Gastroesophageal sphincter (tissue), 4 donors: Measurements from ENCODE around the gene FAM13C. TPM values are rescaled to one million over a fixed set of nuclear protein-coding genes. Genes with fewer than 3 reads are reported as not detected.
"Not testable (repeated sequence)": the region's sequence is repeated elsewhere in the genome, so short reads cannot be mapped to it uniquely, and the experiment has no call there.

ENCODE experiments used
- ATAC-seq: fragments of 150-250 bp; one replicate; pipeline ENCODE4 v1.9.1; 2016; ENCODE audit warnings: mild to moderate bottlenecking, moderate library complexity
- H3K27ac ChIP-seq, 4 donors: fragments of 200-600 bp; sonication (generic) in 3 of 4; 1 replicate in 3 of 4; 2 replicates in 1 of 4; pipeline ENCODE4 v1.5.1; 2016 to 2019
- H3K27me3 ChIP-seq: fragments of 200-600 bp; sonication (generic); one replicate; pipeline ENCODE4 v1.5.1; 2019
- H3K36me3 ChIP-seq, 2 donors: fragments of 200-600 bp; sonication (generic); one replicate each; pipeline ENCODE4 v1.5.1; 2019; ENCODE audit warnings: control low read depth in 1 of 2
- H3K4me1 ChIP-seq, 3 donors: fragments of 200-600 bp; sonication (generic); 1 replicate in 2 of 3; 2 replicates in 1 of 3; pipeline ENCODE4 v1.5.1; 2016 to 2019; ENCODE audit warnings: control low read depth in 2 of 3
- H3K4me3 ChIP-seq, 2 donors: fragments of 200-600 bp; sonication (generic); one replicate each; pipeline ENCODE4 v1.5.1; 2019; ENCODE audit warnings: mild to moderate bottlenecking in 1 of 2, moderate library complexity in 1 of 2
- H3K9me3 ChIP-seq, 3 donors: fragments of 200-600 bp; sonication (generic); one replicate each; pipeline ENCODE4 v1.5.1; 2017 to 2019; ENCODE audit warnings: control low read depth in 2 of 3
- CTCF ChIP-seq, 4 experiments: fragments of 200-600 bp in 2 of 4; fragments of 450-650 bp in 2 of 4; sonication (generic) in 1 of 4; IDR thresholded peaks; one replicate each; pipeline ENCODE4 v1.5.1; 2017 to 2019; ENCODE audit warnings: antibody characterized with exemption in 4 of 4, mild to moderate bottlenecking in 2 of 4, moderate library complexity in 2 of 4
- EP300 ChIP-seq: sonication (generic); formaldehyde crosslinking; IDR thresholded peaks from one replicate; pipeline ENCODE4 v1.6.1; 2017; ENCODE audit warnings: antibody characterized with exemption, mild to moderate bottlenecking
- POLR2A ChIP-seq, 2 donors: fragments of 450-650 bp; IDR thresholded peaks; one replicate each; pipeline ENCODE4 v1.6.1; 2017; ENCODE audit warnings: antibody characterized with exemption in 2 of 2, mild to moderate bottlenecking in 2 of 2, moderate library complexity in 1 of 2
- POLR2AphosphoS5 ChIP-seq: sonication (generic); formaldehyde crosslinking; IDR thresholded peaks from one replicate; pipeline ENCODE4 v1.6.1; 2017; ENCODE audit warnings: antibody characterized with exemption
- WGBS, 2 donors: methylation state at CpG; one replicate each; pipeline ENCODE4 v1.1.5; 2018; ENCODE audit warnings: low coverage in 1 of 2; 5-methylcytosine and 5-hydroxymethylcytosine counted together
- total RNA-seq, 4 donors: library from RNA; depleted of rRNA; stranded (reverse); fragments of >200 nt; gene quantifications; one replicate each; pipeline ENCODE4 v1.1.0, GENCODE V29; 2016

FAM13C gene
- 10 to 100 TPM; 26.9 to 79.9 (median 45.5) TPM for total RNA-seq

GRCh38 chr10:59362144-59362958 is at the start of gene FAM13C:
FAM13C (minus strand) TSS chr10:59362549; CDS start chr10:59362460, 89 bp downstream.
- Histone ChIP-seq H3K9me3 (no peaks in the 10 kb centered on the region), H3K4me3 (peak within 1 kb of the TSS; percentile 54 to 70), H3K4me1 (peaks cover 12 to 58% (median 19%) of the 10 kb centered on the region in 3 donors), H3K27me3 (no peaks in the 10 kb centered on the region), H3K27ac (peak within 1 kb of the TSS; percentile 72 to 95 (median 92)), H3K36me3 (no peaks in the 10 kb centered on the region)
- ATAC-seq: peak; percentile 73
- 0 to 1% methylated on average over 4 to 21 of the region's 41 CpGs for WGBS, 2 donors
- peak; percentile 12 to 38 for TF ChIP-seq POLR2A (IDR thresholded peaks at IDR 0.05)
- peak in 3 of 4 experiments; percentile 23 to 27 (median 27) for TF ChIP-seq CTCF (IDR thresholded peaks at IDR 0.05)
- no peak for TF ChIP-seq EP300
- peak; percentile 38 for TF ChIP-seq POLR2AphosphoS5

GRCh38 chr10:59405235-59405634 is 42.9 kb upstream of the FAM13C start:
- no peaks in the 10 kb centered on the region for H3K4me1 ChIP-seq
- H3K27ac ChIP-seq: no peak overlapping the region
- H3K4me3 ChIP-seq: no peak overlapping the region
- ATAC-seq: no peak
- 76 to 93% methylated on average over 3 of the region's 3 CpGs for WGBS, 2 donors
- TF ChIP-seq EP300: no peak
- no peak for TF ChIP-seq CTCF (IDR thresholded peaks at IDR 0.05)
- no peak for TF ChIP-seq POLR2AphosphoS5
- TF ChIP-seq POLR2A (IDR thresholded peaks at IDR 0.05): no peak
- H3K27me3 ChIP-seq: no peaks in the 10 kb centered on the region
- H3K36me3 ChIP-seq: no peaks in the 10 kb centered on the region
- no peaks in the 10 kb centered on the region for H3K9me3 ChIP-seq

GRCh38 chr10:59400214-59400613 is 37.9 kb upstream of the FAM13C start:
- no peak for TF ChIP-seq POLR2A (IDR thresholded peaks at IDR 0.05)
- no peak for TF ChIP-seq POLR2AphosphoS5
- no peak for TF ChIP-seq CTCF (IDR thresholded peaks at IDR 0.05)
- TF ChIP-seq EP300: no peak
- Histone ChIP-seq H3K27me3 (no peaks in the 10 kb centered on the region), H3K9me3 (no peaks in the 10 kb centered on the region), H3K27ac (no peak overlapping the region), H3K4me3 (no peak overlapping the region), H3K36me3 (no peaks in the 10 kb centered on the region), H3K4me1 (no peaks in the 10 kb centered on the region)
- 64 to 79% methylated on average over 1 of the region's 1 CpG for WGBS, 2 donors
- ATAC-seq: no peak

- not testable (repeated sequence) for H3K4me1 ChIP-seq, H3K27ac ChIP-seq, H3K27me3 ChIP-seq, H3K4me3 ChIP-seq, ATAC-seq, H3K9me3 ChIP-seq, H3K36me3 ChIP-seq
- 88 to 95% methylated on average over 4 of the region's 4 CpGs for WGBS, 2 donors
These were observed 37.0 kb upstream of the FAM13C start for GRCh38 chr10:59399329-59399728.

- Histone ChIP-seq H3K27me3 (no peaks in the 10 kb centered on the region), H3K4me1 (no peaks in the 10 kb centered on the region), H3K4me3 (no peak overlapping the region), H3K27ac (no peak overlapping the region), H3K36me3 (no peaks in the 10 kb centered on the region), H3K9me3 (no peaks in the 10 kb centered on the region)
- WGBS, 2 donors: 35 to 39% methylated on average over 3 of the region's 3 CpGs
- no peak for ATAC-seq
- TF ChIP-seq CTCF (IDR thresholded peaks at IDR 0.05) (no peak), EP300 (no peak), POLR2A (IDR thresholded peaks at IDR 0.05) (no peak), POLR2AphosphoS5 (no peak)
These were observed 35.6 kb upstream of the FAM13C start for GRCh38 chr10:59397961-59398360.
